Motor neuron (in vitro differentiated cells): Measurements from ENCODE around the gene FOXN4. TPM values are rescaled to one million over a fixed set of nuclear protein-coding genes. Genes with fewer than 3 reads are reported as not detected.

Source experiments
- ATAC-seq, 8 experiments: fragments of 200-7000 bp; cut with Tn5 transposase; replicated peaks in 6 of 8; 2 replicates each; pipeline ENCODE4 v1.8.0; 2021; ENCODE audit warnings: mild to moderate bottlenecking in 8 of 8, moderate library complexity in 8 of 8
- H3K27ac ChIP-seq, 2 donors: fragments of 250-450 bp; sonication (Bioruptor Pico); 2 replicates each; pipeline ENCODE4 v1.9.0; 2021; ENCODE audit warnings: antibody characterized with exemption in 2 of 2, mild to moderate bottlenecking in 2 of 2, moderate library complexity in 1 of 2
- H3K4me1 ChIP-seq, 2 donors: fragments of 250-450 bp; sonication (Bioruptor Pico); replicated peaks in 1 of 2; 2 replicates each; pipeline ENCODE4 v1.6.1; 2021; ENCODE audit warnings: antibody characterized with exemption in 2 of 2, mild to moderate bottlenecking in 2 of 2, moderate library complexity in 1 of 2
- H3K4me3 ChIP-seq, 5 donors: fragments of 250-450 bp; sonication (Bioruptor Pico); 2 replicates each; pipeline ENCODE4 v1.9.0; 2021; ENCODE audit warnings: antibody characterized with exemption in 5 of 5, mild to moderate bottlenecking in 5 of 5, moderate library complexity in 4 of 5
- WGBS, 10 experiments: fragments of 450-650 bp; shearing (Covaris generic); methylation state at CpG; one replicate each; pipeline ENCODE4 v1.0.0; 2022; 5-methylcytosine and 5-hydroxymethylcytosine counted together
- in situ Hi-C, 9 experiments: fragments of 400-800 bp; cut with MboI; loops; one replicate each; pipeline ENCODE4 v1.15.0; 2021; ENCODE audit warnings: low sequenced_read_pairs in 9 of 9, low pct_unique_long_range_greater_than_20kb in 2 of 9; ENCODE audit not compliant: unreplicated experiment in 9 of 9
- total RNA-seq, 8 experiments: library from RNA; unstranded; fragments of 300-600 nt; gene quantifications; 2 replicates each; pipeline versions ENCODE4 v1.2.3 to v1.2.4, GENCODE V29; 2022

The FOXN4 gene
- total RNA-seq, 8 experiments from 2014 or later: 0.20 to 19.7 (median 0.48) TPM; not detected in 2

DNA sequence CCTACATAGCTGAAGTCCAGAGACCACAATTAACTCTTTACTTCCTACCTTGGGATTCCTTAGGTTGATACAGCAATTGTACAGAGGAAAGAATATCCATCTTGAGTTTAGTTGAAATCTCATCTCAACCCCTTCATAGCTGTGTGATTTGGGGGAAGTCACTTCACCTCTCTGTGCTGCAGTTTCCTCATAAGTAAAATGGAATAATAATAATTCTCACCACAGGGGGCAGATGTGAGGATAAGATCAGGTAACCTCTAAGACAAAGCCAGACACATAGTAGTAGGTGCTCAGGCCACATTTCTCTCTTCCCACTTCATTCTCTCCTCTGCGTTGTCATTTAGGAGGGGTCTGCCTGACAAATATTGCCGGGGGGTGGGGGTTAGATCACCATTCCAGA, 6.7 kb downstream of the FOXN4 start:
- peak in 1 of 8 experiments; percentile 50 for ATAC-seq
- no peak overlapping the region for H3K4me3 ChIP-seq
- H3K4me1 ChIP-seq: peaks cover 8% of the 10 kb centered on the region in 2 donors
- no peak overlapping the region for H3K27ac ChIP-seq
- in situ Hi-C loops: no loop called here
- 0 to 85% (median 63%) methylated on average over 1 to 2 of the region's 2 CpGs; no CpG with 5 or more reads in 7 of the 10 experiments for WGBS, 10 experiments

DNA sequence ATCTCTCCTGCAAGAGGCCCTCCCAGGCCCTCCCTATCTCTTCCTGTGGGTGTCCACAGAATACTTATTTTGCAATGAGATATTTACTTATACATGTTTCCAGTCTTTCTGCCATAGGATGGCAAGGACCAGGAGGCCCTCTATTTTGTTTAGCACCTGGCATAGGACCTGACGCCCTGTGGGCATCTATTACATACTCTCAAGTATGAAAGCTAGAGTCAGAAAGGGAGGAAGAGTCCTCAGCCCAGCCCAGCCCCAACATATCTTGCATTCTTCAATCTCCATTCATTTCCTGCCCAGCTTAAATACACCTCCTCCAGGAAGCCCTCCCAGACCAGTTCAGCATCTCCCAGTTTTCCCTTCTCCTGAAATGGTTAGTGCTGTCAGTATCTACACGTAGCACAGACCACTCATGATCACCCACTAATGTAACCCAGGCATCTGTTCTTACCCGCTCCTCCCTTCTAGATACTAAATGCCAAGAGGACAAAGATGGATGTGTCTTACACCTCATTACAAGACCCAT, 7.4 kb downstream of the FOXN4 start:
- WGBS, 10 experiments: 20 to 100% (median 82%) methylated on average over 1 to 3 of the region's 3 CpGs; no CpG with 5 or more reads in 2 of the 10 experiments
- Histone ChIP-seq H3K4me3 (no peak overlapping the region), H3K4me1 (peaks cover 8% of the 10 kb centered on the region in 2 donors), H3K27ac (no peak overlapping the region)
- no peak for ATAC-seq
- in situ Hi-C loops: no loop called here

- in situ Hi-C loops: no loop called here
- H3K4me1 ChIP-seq: peaks cover 7% of the 10 kb centered on the region in 2 donors
- 45 to 100% (median 78%) methylated on average over 1 to 5 of the region's 7 CpGs; no CpG with 5 or more reads in 5 of the 10 experiments for WGBS, 10 experiments
Observed at GRCh38 chr12:109299849-109300248, 9.2 kb downstream of the FOXN4 start.

GRCh38 chr12:109296431-109296830, 12.7 kb downstream of the FOXN4 start:
- no peak for ATAC-seq
- Histone ChIP-seq H3K4me1 (peaks cover 4 to 6% of the 10 kb centered on the region in 2 donors), H3K4me3 (no peak overlapping the region), H3K27ac (no peak overlapping the region)
- in situ Hi-C loops: no loop called here
- 20 to 40% methylated on average over 1 of the region's 3 CpGs; no CpG with 5 or more reads in 8 of the 10 experiments for WGBS, 10 experiments

More at GRCh38 chr12:109299849-109300248, 9.2 kb downstream of the FOXN4 start:
- Histone ChIP-seq H3K4me3 (no peak overlapping the region), H3K27ac (no peak overlapping the region)
- ATAC-seq: no peak

GRCh38 chr12:109295764-109296425, 13.2 kb downstream of the FOXN4 start:
- no peak for ATAC-seq
- no peak overlapping the region for H3K27ac ChIP-seq
- in situ Hi-C loops: no loop called here
- H3K4me1 ChIP-seq: peaks cover 8 to 10% of the 10 kb centered on the region in 2 donors
- 0 to 100% (median 80%) methylated on average over 1 to 8 of the region's 13 CpGs; no CpG with 5 or more reads in 5 of the 10 experiments for WGBS, 10 experiments
- H3K4me3 ChIP-seq: no peak overlapping the region

- in situ Hi-C loops: no loop called here
- ATAC-seq: no peak
- no peak overlapping the region for H3K4me3 ChIP-seq
- no peak overlapping the region for H3K27ac ChIP-seq
- WGBS, 10 experiments: 0 to 100% (median 78%) methylated on average over 1 to 3 of the region's 5 CpGs; no CpG with 5 or more reads in 6 of the 10 experiments
- peaks cover 11 to 16% of the 10 kb centered on the region in 2 donors for H3K4me1 ChIP-seq
Observed at GRCh38 chr12:109294286-109294796, 14.7 kb downstream of the FOXN4 start.

GRCh38 chr12:109293106-109293505, 16.0 kb downstream of the FOXN4 start:
- H3K4me1 ChIP-seq: peaks cover 11 to 16% of the 10 kb centered on the region in 2 donors
- in situ Hi-C loops: no loop called here
- no peak overlapping the region for H3K27ac ChIP-seq
- no peak for ATAC-seq
- WGBS, 10 experiments: 0 to 100% (median 56%) methylated on average over 1 to 2 of the region's 3 CpGs; no CpG with 5 or more reads in 6 of the 10 experiments
- no peak overlapping the region for H3K4me3 ChIP-seq

- Histone ChIP-seq H3K4me3 (no peak overlapping the region), H3K27ac (no peak overlapping the region), H3K4me1 (peaks cover 11 to 16% of the 10 kb centered on the region in 2 donors)
- in situ Hi-C loops: no loop called here
- WGBS, 10 experiments: 30 to 100% (median 90%) methylated on average over 1 to 5 of the region's 5 CpGs; no CpG with 5 or more reads in 2 of the 10 experiments
- ATAC-seq: no peak
Observed at GRCh38 chr12:109292342-109292711, 16.8 kb downstream of the FOXN4 start.

- Histone ChIP-seq H3K4me1 (peaks cover 11 to 16% of the 10 kb centered on the region in 2 donors), H3K27ac (peak overlapping the region; percentile 63 to 65), H3K4me3 (peak overlapping the region in 2 of 5 donors; percentile 8 to 18)
- WGBS, 10 experiments: 0 to 20% (median 6%) methylated on average over 1 to 18 of the region's 31 CpGs; no CpG with 5 or more reads in 4 of the 10 experiments
- peak; percentile 91 to 97 (median 94) for ATAC-seq
- in situ Hi-C loops: no loop called here
Observed at GRCh38 chr12:109291521-109292341, 17.4 kb downstream of the FOXN4 start.

DNA sequence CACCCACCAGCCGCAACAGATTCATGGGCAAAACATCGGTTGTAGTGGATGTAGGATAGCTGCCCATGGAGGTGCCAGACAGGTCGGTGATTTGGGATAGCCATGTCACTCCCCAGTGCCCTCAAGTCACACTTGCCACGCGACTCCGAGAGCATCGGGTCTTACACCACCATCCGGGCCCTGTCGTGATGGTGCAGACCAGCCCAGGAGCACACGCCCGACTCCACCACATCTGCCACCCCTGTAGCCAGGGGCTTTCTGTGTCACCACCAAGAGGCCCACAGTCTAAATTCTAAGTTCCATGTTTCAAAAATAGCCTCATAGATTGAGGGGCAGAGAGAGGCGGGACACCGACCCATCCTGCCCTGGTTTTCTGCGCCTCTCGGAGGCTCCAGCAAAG, 18.0 kb downstream of the FOXN4 start:
- peaks cover 11 to 16% of the 10 kb centered on the region in 2 donors for H3K4me1 ChIP-seq
- in situ Hi-C loops: no loop called here
- peak in 3 of 8 experiments; percentile 30 to 42 (median 37) for ATAC-seq
- H3K4me3 ChIP-seq: peak overlapping the region in 2 of 5 donors; percentile 6 to 18
- H3K27ac ChIP-seq: peak overlapping the region; percentile 63 to 65
- 12 to 73% (median 55%) methylated on average over 3 to 10 of the region's 15 CpGs; no CpG with 5 or more reads in 6 of the 10 experiments for WGBS, 10 experiments

DNA sequence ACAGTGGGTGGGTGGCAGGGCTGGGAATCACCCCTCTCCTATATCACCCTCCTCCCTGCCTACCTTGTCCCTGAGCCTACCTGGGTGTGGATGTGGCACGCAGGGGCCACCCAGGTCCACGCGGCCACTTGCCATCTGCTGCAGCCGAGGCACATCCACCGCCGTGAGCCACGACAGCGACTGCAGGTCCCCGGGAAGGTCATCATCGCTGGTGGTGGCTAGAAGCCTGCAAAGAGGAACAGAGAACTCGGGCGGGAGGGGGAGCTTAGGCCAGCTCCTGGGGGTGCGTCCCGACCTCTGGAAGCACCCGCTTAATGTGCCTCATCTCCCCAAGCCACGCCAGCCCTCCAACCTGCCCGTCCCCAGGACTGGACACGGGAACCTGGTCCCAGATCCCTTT, 19.0 kb downstream of the FOXN4 start:
- Histone ChIP-seq H3K4me1 (peaks cover 11 to 16% of the 10 kb centered on the region in 2 donors), H3K4me3 (no peak overlapping the region), H3K27ac (no peak overlapping the region)
- ATAC-seq: no peak
- in situ Hi-C loops: no loop called here
- WGBS, 10 experiments: 97 to 100% methylated on average over 2 to 6 of the region's 18 CpGs; no CpG with 5 or more reads in 8 of the 10 experiments

DNA sequence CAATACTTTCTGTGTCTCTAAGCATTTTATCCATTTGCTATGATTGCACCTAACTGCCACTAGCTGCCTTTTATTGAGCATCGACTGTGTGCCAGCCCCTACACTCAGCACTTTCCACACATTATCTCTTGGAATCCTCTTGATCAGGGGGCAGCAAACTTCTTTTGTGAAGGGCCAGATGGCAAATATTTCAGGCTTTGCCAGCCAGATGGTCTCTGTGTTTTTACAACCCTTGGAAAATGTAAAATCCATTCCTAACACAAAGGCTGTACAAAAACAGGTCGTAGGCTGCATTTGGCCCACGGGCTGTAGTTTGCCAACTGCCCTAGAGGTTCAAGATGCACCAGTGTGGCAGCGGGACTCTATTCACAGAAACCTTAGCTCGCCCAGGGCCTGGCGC, 19.5 kb downstream of the FOXN4 start:
- in situ Hi-C loops: no loop called here
- Histone ChIP-seq H3K4me1 (peaks cover 11 to 16% of the 10 kb centered on the region in 2 donors), H3K4me3 (no peak overlapping the region), H3K27ac (no peak overlapping the region)
- WGBS, 10 experiments: 0 to 100% (median 88%) methylated on average over 1 to 6 of the region's 6 CpGs
- ATAC-seq: no peak

GRCh38 chr12:109289004-109289403, 20.1 kb downstream of the FOXN4 start:
- WGBS, 10 experiments: 37 to 100% (median 93%) methylated on average over 1 to 4 of the region's 4 CpGs
- ATAC-seq: no peak
- no peak overlapping the region for H3K4me3 ChIP-seq
- H3K27ac ChIP-seq: no peak overlapping the region
- H3K4me1 ChIP-seq: peaks cover 11 to 16% of the 10 kb centered on the region in 2 donors
- in situ Hi-C loops: no loop called here
